ENCODE results near the gene CD58.

GRCh38 chr1:116495535-116495934 lies 75.3 kb downstream of the CD58 start:
- no peak for TF ChIP-seq CTCF (IDR thresholded peaks at IDR 0.05)
- no peak for TF ChIP-seq MAX (CRISPR knock-in tag; IDR thresholded peaks at IDR 0.05)
- no peak for TF ChIP-seq E2F1 (CRISPR knock-in tag; IDR thresholded peaks at IDR 0.05)
- TF ChIP-seq ELF4 (CRISPR knock-in tag; IDR thresholded peaks at IDR 0.05; ENCODE audit: low read depth), result no peak
- no peak for TF ChIP-seq NFYB (CRISPR knock-in tag; conservative IDR thresholded peaks at IDR 0.05; ENCODE audit: low read depth)
- no peak for TF ChIP-seq TEAD4 (CRISPR knock-in tag; IDR thresholded peaks at IDR 0.05)
- TF ChIP-seq MYBL2 (CRISPR knock-in tag; IDR thresholded peaks at IDR 0.05), result no peak
- no peak for TF ChIP-seq ATF1 (CRISPR knock-in tag; IDR thresholded peaks at IDR 0.05)
- no peak for TF ChIP-seq ZNF138 (CRISPR knock-in tag; conservative IDR thresholded peaks at IDR 0.05)
- no peak for TF ChIP-seq FOXP1 (CRISPR knock-in tag; IDR thresholded peaks at IDR 0.05; ENCODE audit: borderline replicate concordance)
- no peak for TF ChIP-seq ZNF423 (CRISPR knock-in tag; IDR thresholded peaks at IDR 0.05)
